ENCODE measurements around the gene ABI3BP.

ABI3BP gene

DNA sequence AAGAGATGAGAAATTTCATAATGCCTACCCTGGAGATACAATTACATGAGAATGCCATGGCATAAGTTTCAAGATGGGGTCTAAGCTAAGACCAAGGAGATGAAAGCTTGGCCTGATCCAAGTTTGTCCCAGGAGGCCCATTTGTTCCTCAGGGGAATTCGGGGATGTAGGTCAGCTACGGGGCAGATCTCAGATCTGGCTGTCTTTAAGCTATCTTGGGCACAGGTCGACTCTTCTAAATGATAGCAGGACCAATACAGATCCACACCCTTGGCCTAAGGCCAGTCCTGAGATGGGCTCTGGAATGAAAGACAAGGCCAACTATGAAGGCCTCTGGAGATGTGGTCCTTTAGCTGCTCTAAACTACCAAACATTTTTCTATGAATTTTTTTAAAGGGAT is 16.6 kb downstream of the ABI3BP start:
- Histone ChIP-seq H4K20me1 (ENCODE audit: insufficient read depth, low read length, poor library complexity, severe bottlenecking) (no peaks in the 10 kb centered on the region), H3F3A (ENCODE audit: low read depth) (no peaks in the 10 kb centered on the region), H3K9ac (ENCODE audit: low read depth, low read length, poor library complexity, severe bottlenecking) (no peak overlapping the region), H3K4me1 (ENCODE audit: insufficient read depth, low read length, poor library complexity, severe bottlenecking) (no peaks in the 10 kb centered on the region), H3K79me2 (ENCODE audit: insufficient read depth, low read length) (no peaks in the 10 kb centered on the region), H3K9me3 (ENCODE audit: insufficient read depth, low read depth, low read length) (no peaks in the 10 kb centered on the region), H3K9me2 (replicated peaks; ENCODE audit: low read depth, low read length) (no peaks in the 10 kb centered on the region), H3K36me3 (ENCODE audit: insufficient read depth, low read length) (no peaks in the 10 kb centered on the region), H3K27me3 (ENCODE audit: insufficient read depth, low read length, poor library complexity, severe bottlenecking) (no peaks in the 10 kb centered on the region), H2AFZ (ENCODE audit: low read length) (no peak overlapping the region), H3K4me3 (ENCODE audit: low read length, poor library complexity, severe bottlenecking) (no peak overlapping the region), H3K4me2 (ENCODE audit: low read depth, low read length, poor library complexity, severe bottlenecking) (no peak overlapping the region)
- TF ChIP-seq EZH2phosphoT487 (IDR thresholded peaks at IDR 0.05; ENCODE audit: borderline replicate concordance) (no peak), CTCF (conservative IDR thresholded peaks at IDR 0.05; ENCODE audit: low read length) (no peak)

GRCh38 chr3:100975714-100976113 is 17.5 kb downstream of the ABI3BP start:
- Histone ChIP-seq H3K4me1 (ENCODE audit: insufficient read depth, low read length, poor library complexity, severe bottlenecking) (no peaks in the 10 kb centered on the region), H3K36me3 (ENCODE audit: insufficient read depth, low read length) (no peaks in the 10 kb centered on the region), H3K27me3 (ENCODE audit: insufficient read depth, low read length, poor library complexity, severe bottlenecking) (no peaks in the 10 kb centered on the region), H3K9me3 (ENCODE audit: insufficient read depth, low read depth, low read length) (no peaks in the 10 kb centered on the region), H2AFZ (ENCODE audit: low read length) (no peak overlapping the region), H3K79me2 (ENCODE audit: insufficient read depth, low read length) (no peaks in the 10 kb centered on the region), H3K9ac (ENCODE audit: low read depth, low read length, poor library complexity, severe bottlenecking) (no peak overlapping the region), H3K4me2 (ENCODE audit: low read depth, low read length, poor library complexity, severe bottlenecking) (no peak overlapping the region), H3K4me3 (ENCODE audit: low read length, poor library complexity, severe bottlenecking) (no peak overlapping the region), H3F3A (ENCODE audit: low read depth) (no peaks in the 10 kb centered on the region), H3K9me2 (replicated peaks; ENCODE audit: low read depth, low read length) (no peaks in the 10 kb centered on the region), H4K20me1 (ENCODE audit: insufficient read depth, low read length, poor library complexity, severe bottlenecking) (no peaks in the 10 kb centered on the region)
- TF ChIP-seq CTCF (conservative IDR thresholded peaks at IDR 0.05; ENCODE audit: low read length) (no peak), EZH2phosphoT487 (IDR thresholded peaks at IDR 0.05; ENCODE audit: borderline replicate concordance) (no peak)

GRCh38 chr3:100973594-100973993 is 19.6 kb downstream of the ABI3BP start:
- no peaks in the 10 kb centered on the region for H3F3A ChIP-seq (ENCODE audit: low read depth)
- H3K9me3 ChIP-seq (ENCODE audit: insufficient read depth, low read depth, low read length) = no peaks in the 10 kb centered on the region
- H3K4me3 ChIP-seq (ENCODE audit: low read length, poor library complexity, severe bottlenecking) = no peak overlapping the region
- H3K9me2 ChIP-seq (replicated peaks; ENCODE audit: low read depth, low read length) = no peaks in the 10 kb centered on the region
- no peaks in the 10 kb centered on the region for H3K27me3 ChIP-seq (ENCODE audit: insufficient read depth, low read length, poor library complexity, severe bottlenecking)
- no peak overlapping the region for H3K9ac ChIP-seq (ENCODE audit: low read depth, low read length, poor library complexity, severe bottlenecking)
- no peaks in the 10 kb centered on the region for H3K4me1 ChIP-seq (ENCODE audit: insufficient read depth, low read length, poor library complexity, severe bottlenecking)
- no peaks in the 10 kb centered on the region for H3K79me2 ChIP-seq (ENCODE audit: insufficient read depth, low read length)
- H2AFZ ChIP-seq (ENCODE audit: low read length) = no peak overlapping the region
- no peak overlapping the region for H3K4me2 ChIP-seq (ENCODE audit: low read depth, low read length, poor library complexity, severe bottlenecking)
- H4K20me1 ChIP-seq (ENCODE audit: insufficient read depth, low read length, poor library complexity, severe bottlenecking) = no peaks in the 10 kb centered on the region
- H3K36me3 ChIP-seq (ENCODE audit: insufficient read depth, low read length) = no peaks in the 10 kb centered on the region
- TF ChIP-seq CTCF (conservative IDR thresholded peaks at IDR 0.05; ENCODE audit: low read length) (no peak), EZH2phosphoT487 (IDR thresholded peaks at IDR 0.05; ENCODE audit: borderline replicate concordance) (no peak)

Measured in Loucy (cell line).